ENCODE data around the gene OR1N2.
"Not testable (repeated sequence)": the region's sequence is repeated elsewhere in the genome, so short reads cannot be mapped to it uniquely, and the experiment has no call there.

Gene OR1N2, protein sequence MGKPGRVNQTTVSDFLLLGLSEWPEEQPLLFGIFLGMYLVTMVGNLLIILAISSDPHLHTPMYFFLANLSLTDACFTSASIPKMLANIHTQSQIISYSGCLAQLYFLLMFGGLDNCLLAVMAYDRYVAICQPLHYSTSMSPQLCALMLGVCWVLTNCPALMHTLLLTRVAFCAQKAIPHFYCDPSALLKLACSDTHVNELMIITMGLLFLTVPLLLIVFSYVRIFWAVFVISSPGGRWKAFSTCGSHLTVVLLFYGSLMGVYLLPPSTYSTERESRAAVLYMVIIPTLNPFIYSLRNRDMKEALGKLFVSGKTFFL

DNA sequence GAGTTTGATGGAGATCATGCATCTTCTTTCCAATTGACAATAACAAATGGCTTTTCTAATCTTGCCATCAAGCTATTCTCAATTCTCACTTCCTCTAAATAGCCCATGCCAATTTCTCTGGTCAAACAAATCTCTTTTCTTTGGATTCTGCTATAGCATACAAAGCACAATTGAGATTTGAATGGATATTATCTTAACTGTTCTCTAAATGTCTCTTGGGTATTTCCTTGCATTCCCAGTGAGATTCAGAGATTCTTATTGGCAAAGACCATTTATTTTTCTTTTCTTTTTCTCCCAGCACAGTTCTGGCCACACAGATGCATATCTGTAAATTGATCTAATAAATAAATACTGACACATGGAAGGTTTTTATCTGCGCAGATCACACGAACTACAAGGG lies at the start of gene OR1N2:
TSS of gene OR1N2 (plus strand) at position 301 of the 400 bp plus-strand sequence. CDS start 100 bp downstream, outside the sequence.
- DNase-seq: no peak

DNA sequence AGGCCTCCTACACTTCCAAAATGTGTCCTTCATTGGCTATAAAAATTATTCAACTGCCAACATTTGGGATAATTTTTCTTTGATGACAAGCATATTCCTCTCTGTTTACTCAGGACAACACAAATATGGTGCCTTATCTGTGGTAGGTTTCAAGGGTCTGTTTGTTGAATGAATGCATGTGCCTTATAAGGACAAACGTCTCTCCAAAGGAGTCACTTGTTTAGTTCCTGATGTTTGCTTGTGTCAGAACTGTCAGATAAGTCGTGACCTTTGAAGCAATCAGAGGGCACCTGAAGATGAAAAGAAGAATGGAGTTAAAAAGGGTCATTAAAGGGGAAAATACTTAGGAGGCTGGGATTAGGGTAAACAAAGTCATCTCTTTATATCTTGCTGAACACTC lies 45.9 kb upstream of the OR1N2 start:
- DNase-seq: no peak

DNA sequence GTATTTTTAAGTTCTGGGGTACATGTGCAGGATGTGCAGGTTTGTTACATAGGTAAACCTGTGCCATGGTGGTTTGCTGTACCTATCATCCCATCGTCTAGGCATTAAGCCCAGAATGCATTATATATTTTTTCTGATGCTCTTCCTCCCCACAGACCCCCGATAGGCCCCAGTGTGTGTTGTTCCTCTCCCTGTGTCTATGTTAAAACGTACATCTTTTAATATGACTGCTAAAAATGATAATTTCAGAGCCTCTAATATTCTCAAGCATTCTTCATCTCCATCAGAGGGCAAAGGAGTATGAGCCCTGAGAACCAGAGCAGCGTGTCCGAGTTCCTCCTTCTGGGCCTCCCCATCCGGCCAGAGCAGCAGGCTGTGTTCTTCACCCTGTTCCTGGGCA lies 42.4 kb upstream of the OR1N2 start, which contains the start of gene OR1J2:
TSS of gene OR1J2 (plus strand) at position 301 of the 400 bp plus-strand sequence. CDS start at position 301, 0 bp downstream.
- no peak for DNase-seq

DNA sequence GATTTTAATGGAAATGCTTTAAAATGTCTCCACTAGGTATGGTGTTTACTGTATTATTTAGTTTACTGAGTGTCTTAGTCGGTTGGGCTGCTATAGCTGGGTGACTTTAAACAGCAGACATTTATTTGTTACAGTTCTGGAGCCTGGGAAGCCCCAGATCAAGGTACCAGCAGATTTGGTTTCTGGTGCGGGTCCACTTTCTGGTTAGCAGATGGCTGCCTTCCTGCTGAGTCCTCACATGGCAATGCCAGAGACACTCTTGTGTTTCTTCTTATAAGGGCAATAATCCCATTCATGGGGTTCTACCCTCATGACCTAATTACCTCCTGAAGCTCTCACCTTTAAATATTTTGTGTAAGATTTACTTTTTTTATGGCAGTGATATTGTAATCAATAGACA lies 34.7 kb upstream of the OR1N2 start:
- no peak for DNase-seq

DNA sequence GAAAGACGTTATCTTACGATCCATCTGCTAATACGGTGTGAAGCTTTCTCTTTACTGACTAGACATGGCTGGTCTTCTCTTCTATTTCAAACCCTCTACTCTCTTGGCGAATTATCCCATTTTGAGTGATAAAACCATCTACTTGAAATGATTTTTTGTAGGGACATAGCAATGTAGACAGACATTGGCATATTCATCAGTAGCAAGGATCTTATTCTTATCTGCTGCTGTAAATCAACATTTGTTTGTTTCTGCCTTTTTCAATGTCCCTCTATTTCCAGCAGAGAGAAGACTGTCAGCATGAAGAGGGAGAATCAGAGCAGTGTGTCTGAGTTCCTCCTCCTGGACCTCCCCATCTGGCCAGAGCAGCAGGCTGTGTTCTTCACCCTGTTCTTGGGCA lies 34.1 kb upstream of the OR1N2 start, which contains the start of gene OR1J4:
TSS of gene OR1J4 (plus strand) at position 301 of the 400 bp plus-strand sequence. CDS start at position 301, 0 bp downstream.
- DNase-seq: no peak

DNA sequence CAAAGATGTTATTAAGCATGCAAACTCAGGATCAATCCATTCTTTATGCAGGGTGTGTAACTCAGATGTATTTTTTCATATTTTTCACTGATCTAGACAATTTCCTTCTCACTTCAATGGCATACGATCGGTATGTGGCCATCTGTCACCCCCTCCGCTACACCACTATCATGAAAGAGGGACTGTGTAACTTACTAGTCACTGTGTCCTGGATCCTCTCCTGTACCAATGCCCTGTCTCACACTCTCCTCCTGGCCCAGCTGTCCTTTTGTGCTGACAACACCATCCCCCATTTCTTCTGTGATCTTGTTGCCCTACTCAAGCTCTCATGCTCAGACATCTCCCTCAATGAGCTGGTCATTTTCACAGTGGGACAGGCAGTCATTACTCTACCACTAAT lies 33.5 kb upstream of the OR1N2 start:
- no peak for DNase-seq

DNA sequence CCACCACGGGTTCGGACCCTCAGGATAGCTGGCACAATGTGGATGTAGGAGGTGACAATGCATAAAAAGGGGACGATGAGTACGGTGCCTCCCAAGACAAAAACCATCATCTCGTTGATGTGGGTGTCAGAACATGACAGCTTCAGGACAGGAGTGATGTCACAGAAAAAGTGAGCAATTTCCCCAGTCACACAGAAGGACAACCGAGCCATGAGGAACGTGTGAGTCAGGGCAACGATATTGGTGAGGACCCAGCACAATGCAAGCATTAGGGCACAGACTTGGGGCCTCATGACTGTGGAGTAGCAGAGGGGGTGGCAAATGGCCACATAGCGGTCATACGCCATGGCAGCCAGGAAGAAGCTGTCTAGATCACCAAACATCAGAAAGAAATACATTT lies 26.3 kb upstream of the OR1N2 start:
- DNase-seq: no peak

DNA sequence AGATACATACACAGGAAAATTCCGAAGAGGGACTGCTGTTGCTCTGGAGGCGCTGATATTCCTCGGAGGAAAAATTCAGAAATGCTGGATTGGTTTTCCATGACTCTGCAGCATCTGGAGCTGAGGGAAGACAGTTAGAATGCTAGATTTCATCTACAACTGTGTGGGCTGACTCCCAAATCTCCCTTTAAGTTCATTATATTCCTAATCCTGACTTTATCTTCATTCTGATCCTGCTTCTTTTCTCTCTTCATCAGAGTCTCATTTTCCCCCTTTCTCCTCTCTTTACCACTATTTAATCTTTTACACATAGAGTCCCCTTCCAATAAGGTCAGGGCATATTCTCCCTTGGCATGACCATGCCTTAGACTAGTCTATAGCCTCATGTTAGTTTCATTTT lies 25.7 kb upstream of the OR1N2 start, which contains the start of gene OR1N1:
TSS of gene OR1N1 (minus strand) at position 101 of the 400 bp plus-strand sequence. CDS start at position 101, 0 bp downstream.
- DNase-seq: no peak

DNA sequence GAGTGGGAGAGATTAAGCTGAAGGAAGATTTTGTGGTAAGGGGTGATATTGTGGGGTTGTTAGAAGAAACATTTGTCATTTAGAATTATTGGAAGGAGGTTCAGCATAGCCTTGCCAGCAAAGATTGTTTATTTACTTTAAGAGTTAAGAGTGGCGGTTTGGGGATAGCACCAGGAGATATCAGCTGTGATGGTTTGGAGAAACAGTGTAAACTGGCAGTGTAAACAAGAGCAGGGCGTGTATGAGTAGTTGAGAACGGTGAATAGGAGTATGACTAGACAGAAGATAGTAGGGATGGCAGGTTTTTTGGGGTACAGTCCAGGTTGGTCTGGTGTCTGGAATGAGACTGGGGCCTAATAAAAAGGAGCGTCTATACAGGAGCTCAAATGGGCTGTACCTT lies 21.8 kb upstream of the OR1N2 start:
- not testable (repeated sequence) for DNase-seq

DNA sequence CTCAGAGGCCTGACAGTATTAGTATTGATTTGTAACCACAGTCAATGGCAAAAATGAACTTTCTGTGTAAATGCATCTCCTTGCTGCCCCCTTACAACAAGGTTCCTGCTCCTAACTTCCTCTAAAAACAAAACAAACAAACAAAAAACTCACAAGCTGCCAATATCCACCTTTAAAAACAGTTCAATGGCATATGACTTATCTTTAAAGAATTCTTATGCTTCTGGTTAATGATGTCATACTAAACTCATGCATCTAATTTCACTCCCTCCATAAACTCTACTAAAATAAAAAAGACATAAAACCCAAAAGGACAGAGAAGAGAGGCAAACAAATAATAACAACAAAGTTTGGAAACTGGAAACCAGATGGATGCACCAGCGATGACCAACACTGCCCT lies 16.8 kb upstream of the OR1N2 start:
- DNase-seq: no peak

DNA sequence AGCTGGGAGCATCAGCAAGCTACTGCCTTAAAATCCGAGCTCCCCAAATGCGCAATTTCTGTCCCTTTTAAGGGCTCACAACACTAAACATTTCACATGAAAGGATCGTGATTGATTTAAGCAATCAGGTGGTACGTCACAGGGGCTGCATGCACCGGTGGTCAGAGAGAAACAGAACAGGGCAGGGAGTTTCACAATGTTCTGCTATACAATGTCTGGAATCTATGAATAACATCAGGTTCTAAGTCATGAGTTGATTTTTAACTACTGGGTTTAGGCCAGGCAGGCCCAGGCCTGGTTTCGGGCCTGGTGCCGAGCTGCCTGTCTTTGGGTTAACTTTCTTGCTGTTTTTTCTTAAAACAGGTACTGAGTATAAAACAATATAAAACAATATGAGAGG lies 15.8 kb upstream of the OR1N2 start:
- not testable (repeated sequence) for DNase-seq

DNA sequence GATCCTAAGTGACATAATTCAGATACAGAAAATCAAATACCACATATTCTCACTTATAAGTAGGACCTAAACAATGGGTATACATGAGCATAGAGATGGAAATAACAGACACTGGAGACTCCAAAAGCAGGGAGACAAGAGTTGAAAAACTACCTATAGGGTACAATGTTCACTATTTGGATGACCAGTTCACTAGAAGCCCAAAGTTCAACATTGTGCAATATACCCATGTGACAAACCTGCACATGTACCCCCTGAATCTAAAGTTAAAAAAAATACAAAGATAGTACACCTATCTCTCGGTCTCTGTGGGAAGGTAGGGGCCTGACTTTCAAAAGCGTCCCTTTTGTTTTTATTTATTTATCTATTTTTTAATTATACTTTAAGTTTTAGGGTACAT lies 14.2 kb upstream of the OR1N2 start:
- DNase-seq: no peak

DNA sequence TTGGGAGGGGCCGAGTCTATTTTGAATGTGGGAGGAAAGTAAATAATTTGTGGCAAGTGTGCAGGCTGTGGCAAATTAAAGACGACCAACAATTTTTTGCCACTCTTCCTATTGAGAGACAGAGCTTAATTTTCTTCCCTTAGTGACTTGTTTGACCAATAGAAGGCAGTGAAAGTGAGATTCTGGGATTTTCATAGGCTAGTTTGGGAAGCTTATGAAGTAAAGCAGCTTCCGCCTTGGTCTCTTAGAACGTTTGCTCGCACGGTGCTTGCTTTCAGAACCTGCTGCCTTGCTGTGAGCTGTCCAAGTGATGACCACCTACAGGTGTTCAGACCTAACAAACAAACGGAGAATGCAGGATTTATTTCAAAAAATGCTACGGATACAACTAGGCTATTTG lies 6.7 kb upstream of the OR1N2 start:
- no peak for DNase-seq

DNA sequence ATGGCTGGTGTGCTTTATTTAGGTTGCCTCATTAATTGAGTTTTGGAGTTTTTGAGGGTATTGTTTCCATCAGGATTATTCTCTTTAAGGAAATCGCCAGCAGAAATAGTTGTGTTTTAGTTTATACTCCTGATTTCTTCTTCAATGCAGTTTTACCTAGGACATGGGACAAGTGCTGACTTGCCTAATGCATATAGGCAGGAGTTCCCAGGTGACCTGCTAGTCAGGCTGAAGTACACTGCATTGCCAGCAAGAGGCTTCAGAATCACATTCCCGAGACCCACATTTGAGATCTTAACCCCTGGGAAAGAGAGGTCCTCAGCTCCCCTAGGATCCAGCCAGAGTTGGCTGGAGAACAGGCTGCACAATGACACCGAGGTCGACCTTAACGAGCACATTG lies 1.5 kb upstream of the OR1N2 start:
- DNase-seq: no peak

DNA sequence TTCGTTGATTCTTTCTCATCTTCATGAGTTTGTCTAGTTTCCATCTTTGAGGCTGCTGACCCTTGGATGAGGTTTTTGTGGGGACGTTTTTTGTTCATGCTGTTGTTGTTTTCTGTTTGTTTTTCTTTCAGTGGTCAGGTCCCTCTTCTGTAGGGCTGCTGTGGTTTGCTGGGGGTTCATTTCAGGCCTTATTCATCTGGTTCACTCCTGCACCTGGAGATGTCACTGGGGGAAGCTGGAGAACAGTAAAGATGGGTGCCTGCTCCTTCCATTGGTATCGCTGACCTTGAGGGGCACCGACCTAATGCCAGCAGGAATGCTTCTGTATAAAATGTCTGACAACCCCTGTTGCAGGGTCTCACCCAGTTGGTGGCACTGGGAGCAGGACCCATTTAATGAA lies 8.5 kb downstream of the OR1N2 start:
- no peak for DNase-seq

DNA sequence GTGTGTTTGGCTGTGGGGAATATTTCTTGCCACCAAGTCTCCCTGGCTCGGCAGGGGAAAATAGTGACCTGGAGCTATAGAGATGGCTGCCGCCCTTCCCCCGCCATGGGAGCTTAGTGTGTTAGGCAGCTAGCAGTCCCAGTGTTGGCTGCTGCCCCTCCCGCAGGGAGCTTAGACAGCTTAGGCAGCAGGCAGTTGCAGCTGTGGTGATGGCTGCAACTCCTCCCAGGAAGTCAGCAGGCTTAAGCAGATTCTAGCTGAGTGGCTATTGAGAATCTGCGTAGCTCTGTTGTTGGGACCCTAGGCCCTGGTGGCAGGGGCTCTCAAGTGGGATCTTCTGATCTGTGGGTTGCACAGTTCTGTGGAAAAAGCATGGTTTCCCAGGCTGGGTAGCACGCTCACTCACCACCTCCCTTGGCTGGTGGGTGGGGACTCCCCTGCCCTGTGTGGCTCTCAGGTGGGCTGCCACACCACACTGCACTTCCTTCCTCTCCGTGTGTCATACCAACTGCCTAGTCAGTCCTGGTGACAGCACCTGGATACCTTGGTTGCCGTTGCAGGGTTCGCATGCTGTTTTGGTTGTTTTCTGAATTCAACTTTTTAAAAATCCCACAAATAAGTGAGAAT lies 9.3 kb downstream of the OR1N2 start:
- no peak for DNase-seq

DNA sequence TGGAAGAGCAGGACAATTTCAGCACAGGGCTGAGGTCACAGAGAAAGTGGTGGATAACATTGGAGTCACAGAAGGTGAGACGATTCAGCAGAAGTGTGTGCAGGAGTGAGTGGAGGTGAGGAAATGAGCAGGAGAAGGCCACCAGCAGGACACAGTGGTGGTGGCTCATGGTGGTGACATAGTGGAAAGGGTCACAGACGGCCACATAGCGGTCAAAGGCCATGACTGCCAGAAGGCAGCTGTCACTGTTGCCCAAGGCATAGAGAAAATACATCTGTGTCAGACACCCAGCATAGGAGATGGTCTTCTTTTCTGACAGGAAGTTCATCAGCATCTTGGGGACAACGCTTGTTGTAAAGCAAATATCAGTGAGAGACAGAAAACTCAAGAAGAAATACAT lies 15.0 kb downstream of the OR1N2 start:
- no peak for DNase-seq

DNA sequence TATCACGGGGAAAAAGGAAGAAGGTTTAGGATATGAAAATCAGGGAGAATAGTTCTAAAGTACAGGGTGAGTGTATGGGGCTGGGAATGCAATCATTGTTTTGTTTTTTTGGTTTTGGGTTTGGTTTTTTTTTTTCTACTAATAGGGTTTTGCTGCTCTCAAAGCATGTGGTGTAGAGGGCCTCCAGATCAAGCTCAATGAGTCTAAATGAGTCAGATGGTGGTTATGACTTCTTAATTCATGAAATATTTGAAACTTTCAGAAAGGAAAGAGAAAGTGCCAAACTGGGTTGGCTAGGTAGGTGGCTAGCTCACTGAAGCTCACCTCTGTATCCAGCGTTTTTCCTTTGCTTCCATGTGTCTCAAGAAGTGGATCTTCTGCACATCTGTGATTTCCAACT lies 19.5 kb downstream of the OR1N2 start:
- no peak for DNase-seq

DNA sequence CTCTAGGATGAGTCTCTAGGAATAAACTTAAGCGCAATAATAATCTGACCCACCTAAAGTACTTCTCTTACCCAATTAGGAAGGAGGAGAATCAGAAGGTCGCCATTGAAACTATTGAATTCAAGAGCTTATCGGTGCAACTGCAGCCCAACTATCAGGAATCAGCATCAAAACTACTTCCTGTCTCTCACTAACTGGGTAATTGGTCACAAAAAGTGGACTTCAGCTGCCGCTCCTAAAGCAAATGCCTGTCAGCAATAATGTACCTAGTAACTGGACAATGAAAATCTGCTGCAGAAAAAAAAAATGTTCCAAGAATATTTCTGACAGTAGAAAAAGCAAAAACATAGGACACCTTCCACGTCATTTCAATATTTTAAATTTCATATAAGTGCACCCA lies 27.0 kb downstream of the OR1N2 start:
- no peak for DNase-seq

DNA sequence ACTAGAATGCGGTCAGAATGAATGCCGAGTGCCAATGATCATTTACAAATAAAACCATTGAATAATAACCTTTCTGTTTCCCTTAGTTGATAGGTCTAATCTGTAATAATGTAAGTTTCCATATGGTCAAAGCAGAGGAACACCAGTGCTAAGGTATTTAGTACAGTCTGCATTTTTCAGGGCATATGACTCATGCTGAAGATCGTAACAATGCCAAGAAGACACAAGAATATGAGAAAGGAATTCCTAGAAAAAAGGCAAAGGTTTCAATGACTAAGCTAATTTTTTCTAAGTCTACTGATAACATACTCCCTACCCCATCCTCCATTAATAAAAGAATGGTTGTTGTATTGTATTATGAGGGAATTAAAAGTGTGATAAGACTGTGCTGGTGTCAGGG lies 27.4 kb downstream of the OR1N2 start:
- DNase-seq: no peak

DNA sequence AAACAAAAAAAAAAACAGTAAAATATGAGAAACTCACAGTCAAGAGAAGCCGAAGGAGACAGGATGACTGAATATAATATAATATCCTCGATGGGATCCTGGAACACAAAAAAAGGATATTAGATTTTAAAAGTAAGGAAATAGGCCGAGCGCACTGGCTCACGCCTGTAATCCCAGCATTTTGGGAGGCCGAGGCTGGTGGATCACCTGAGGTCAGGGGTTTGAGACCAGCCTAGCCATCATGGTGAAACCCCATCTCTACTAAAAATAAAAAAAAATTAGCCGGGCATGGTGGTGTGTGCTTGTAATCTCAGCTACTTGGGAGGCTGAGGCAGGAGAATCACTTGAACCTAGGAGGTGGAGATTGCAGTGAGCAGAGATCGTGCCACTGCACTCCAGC lies 30.4 kb downstream of the OR1N2 start, which contains the start of gene OR1L8:
TSS of gene OR1L8 (minus strand) at position 101 of the 400 bp plus-strand sequence. CDS start 14,907 bp downstream, outside the sequence.
- not testable (repeated sequence) for DNase-seq
